ENCODE measurements around the gene STKLD1.

GRCh38 chr9:133366435-133366834 is 9.7 kb upstream of the STKLD1 start:
- TF ChIP-seq POLR2A (IDR thresholded peaks at IDR 0.05), result no peak
- TF ChIP-seq CTCF (IDR thresholded peaks at IDR 0.05), result no peak
